Left forelimb (tissue), 1 donor: Measurements from ENCODE around the gene FIGLA.
"Not testable (repeated sequence)": the region's sequence is repeated elsewhere in the genome, so short reads cannot be mapped to it uniquely, and the experiment has no call there.

ENCODE experiments used
- DNase-seq: peaks from one replicate; pipeline ENCODE4 v3.0.0-alpha.2; 2018; ENCODE audit warnings: low spot score

The FIGLA gene

GRCh38 chr2:70808983-70809958 lies 18.8 kb upstream of the FIGLA start:
- DNase-seq = no peak

- no peak for DNase-seq
Observed at GRCh38 chr2:70807828-70808118, 17.3 kb upstream of the FIGLA start.

GRCh38 chr2:70807102-70807827 lies 16.8 kb upstream of the FIGLA start:
- DNase-seq = no peak

- no peak for DNase-seq
Observed at GRCh38 chr2:70806620-70807019, 16.2 kb upstream of the FIGLA start.

- no peak for DNase-seq
Observed at GRCh38 chr2:70806013-70806412, 15.6 kb upstream of the FIGLA start.

GRCh38 chr2:70801607-70802263 lies 11.3 kb upstream of the FIGLA start:
- DNase-seq = no peak

GRCh38 chr2:70799706-70800105 lies 9.3 kb upstream of the FIGLA start:
- DNase-seq = no peak

GRCh38 chr2:70797996-70798395 lies 7.6 kb upstream of the FIGLA start:
- not testable (repeated sequence) for DNase-seq

GRCh38 chr2:70797506-70797905 lies 7.1 kb upstream of the FIGLA start:
- DNase-seq = no peak

- DNase-seq = no peak
Observed at GRCh38 chr2:70796262-70796661, 5.8 kb upstream of the FIGLA start.

GRCh38 chr2:70795164-70795995 lies 4.9 kb upstream of the FIGLA start:
- DNase-seq = no peak

- DNase-seq = no peak
Observed at GRCh38 chr2:70793450-70793849, 3.0 kb upstream of the FIGLA start.

GRCh38 chr2:70789304-70790135 lies 923 bp downstream of the FIGLA start:
- DNase-seq = peak; percentile 77

GRCh38 chr2:70785137-70785911 lies 5.1 kb downstream of the FIGLA start:
- DNase-seq = no peak

- DNase-seq = no peak
Observed at GRCh38 chr2:70784320-70784719, 6.1 kb downstream of the FIGLA start.

- DNase-seq = no peak
Observed at GRCh38 chr2:70779911-70780545, 10.4 kb downstream of the FIGLA start.

- no peak for DNase-seq
Observed at GRCh38 chr2:70779491-70779890, 11.0 kb downstream of the FIGLA start.

GRCh38 chr2:70778676-70779075 lies 11.8 kb downstream of the FIGLA start:
- DNase-seq = no peak

GRCh38 chr2:70777450-70777849 lies 13.0 kb downstream of the FIGLA start:
- no peak for DNase-seq

GRCh38 chr2:70776266-70776665 lies 14.2 kb downstream of the FIGLA start:
- DNase-seq = no peak
